OCI-LY7 (cell line): ENCODE results near the gene AGBL4. TPM values are rescaled to one million over a fixed set of nuclear protein-coding genes. Genes with fewer than 3 reads are reported as not detected.

Experiments used
- BruUV-seq: library from RNA; stranded (reverse); fragments of 400-500 nt; replicated peaks from 2 replicates; lab custom pipeline; 2021; lab: Mats Ljungman, UMichigan
- CTCF ChIA-PET: fragments of 300-600 bp; sonication (Branson Sonifier 250); formaldehyde crosslinking; loops from one replicate; lab custom pipeline; 2022; ENCODE audit warnings: antibody characterized with exemption; ENCODE audit not compliant: unreplicated experiment; lab: Charles Lee
- POLR2A ChIA-PET: fragments of 300-600 bp; sonication (Branson Sonifier 250); formaldehyde crosslinking; loops from one replicate; lab custom pipeline; 2022; ENCODE audit warnings: antibody characterized with exemption; lab: Charles Lee
- DNase-seq: peaks from one replicate; pipeline ENCODE4 v3.0.0-alpha.2; 2015; ENCODE audit warnings: low spot score
- H2AFZ ChIP-seq: fragments of 200-600 bp; sonication (generic), shearing (Covaris generic); 2 replicates; pipeline ENCODE4 v1.6.1; 2014; ENCODE audit warnings: mild to moderate bottlenecking, antibody characterized with exemption, low read length, moderate library complexity
- H3K27ac ChIP-seq: fragments of 200-600 bp; sonication (generic); 2 replicates; pipeline ENCODE4 v1.5.1; 2014; ENCODE audit warnings: mixed run types, low read depth, mild to moderate bottlenecking, moderate library complexity, low read length, inconsistent platforms; ENCODE audit not compliant: poor library complexity, severe bottlenecking
- H3K36me3 ChIP-seq: fragments of 200-600 bp; sonication (generic); 2 replicates; pipeline ENCODE4 v1.6.1; 2014; ENCODE audit warnings: mild to moderate bottlenecking, antibody characterized with exemption, low read length, moderate library complexity, mixed read lengths; ENCODE audit not compliant: insufficient read depth
- H3K4me1 ChIP-seq: fragments of 200-600 bp; sonication (generic); 2 replicates; pipeline ENCODE4 v1.5.1; 2014; ENCODE audit warnings: mild to moderate bottlenecking, low read length; ENCODE audit not compliant: insufficient read depth, poor library complexity, severe bottlenecking
- H3K4me2 ChIP-seq: fragments of 200-600 bp; sonication (generic); 2 replicates; pipeline ENCODE4 v1.6.1; 2014; ENCODE audit warnings: mild to moderate bottlenecking, low read length
- H3K4me3 ChIP-seq: fragments of 200-600 bp; sonication (generic); 2 replicates; pipeline ENCODE4 v1.5.1; 2014; ENCODE audit warnings: mild to moderate bottlenecking, low read depth, low read length; ENCODE audit not compliant: poor library complexity, severe bottlenecking
- H3K79me2 ChIP-seq: fragments of 200-600 bp; sonication (generic); 2 replicates; pipeline ENCODE4 v1.6.1; 2016; ENCODE audit warnings: low read depth, mild to moderate bottlenecking, low read length, moderate library complexity, mixed read lengths; ENCODE audit not compliant: insufficient read depth
- H3K9me2 ChIP-seq: fragments of 200-600 bp; sonication (generic); 2 replicates; pipeline ENCODE4 v1.6.1; 2016; ENCODE audit warnings: mild to moderate bottlenecking, low read length, mixed read lengths; ENCODE audit not compliant: insufficient read depth
- H3K9me3 ChIP-seq: fragments of 200-600 bp; sonication (generic); 2 replicates; pipeline ENCODE4 v1.6.1; 2014; ENCODE audit warnings: mild to moderate bottlenecking, mixed run types, low read length, mixed read lengths
- H4K20me1 ChIP-seq: fragments of 200-600 bp; sonication (generic); 2 replicates; pipeline ENCODE4 v1.6.1; 2014; ENCODE audit warnings: mild to moderate bottlenecking, antibody characterized with exemption, low read length, moderate library complexity, mixed read lengths; ENCODE audit not compliant: insufficient read depth
- CTCF ChIP-seq: fragments of 200-600 bp; sonication (generic); conservative IDR thresholded peaks from 2 replicates; pipeline ENCODE4 v1.5.1; 2014; ENCODE audit warnings: mild to moderate bottlenecking, antibody characterized with exemption, low read length, moderate library complexity, mixed read lengths
- EZH2phosphoT487 ChIP-seq: fragments of 200-600 bp; sonication (generic); IDR thresholded peaks from 2 replicates; pipeline ENCODE4 v1.6.1; 2018; ENCODE audit warnings: low read depth, borderline replicate concordance, mild to moderate bottlenecking, mixed run types, antibody characterized with exemption, low read length, moderate library complexity, mixed read lengths
- intact Hi-C: fragments of 100-400 bp; cut with micrococcal nuclease; formaldehyde crosslinking; loops from one replicate; pipeline ENCODE4 v1.10.0; 2022; ENCODE audit not compliant: unreplicated experiment
- total RNA-seq, 2 experiments: library from RNA; depleted of rRNA in 1 of 2; stranded (reverse); fragments of >200 nt in 1 of 2; shearing (Covaris generic) in 1 of 2; gene quantifications; 2 replicates each; pipeline ENCODE4 v1.2.3, GENCODE V29; 2014 to 2022

The AGBL4 gene
- total RNA-seq, 2 experiments from 2014 or later, result not detected

- no peak overlapping the region for H3K4me3 ChIP-seq
- no peaks in the 10 kb centered on the region for H3K9me3 ChIP-seq
- H3K4me1 ChIP-seq, result no peaks in the 10 kb centered on the region
- no peaks in the 10 kb centered on the region for H3K79me2 ChIP-seq
- no peaks in the 10 kb centered on the region for H3K36me3 ChIP-seq
- H3K27ac ChIP-seq, result no peak overlapping the region
- no peaks in the 10 kb centered on the region for H4K20me1 ChIP-seq
- BruUV-seq, result no TSS peak
- H2AFZ ChIP-seq, result no peak overlapping the region
- ChIA-PET POLR2A (no interaction called here), CTCF (no interaction called here)
- H3K9me2 ChIP-seq, result no peaks in the 10 kb centered on the region
- DNase-seq, result no peak
- intact Hi-C loops, result no loop called here
- TF ChIP-seq CTCF (no peak), EZH2phosphoT487 (no peak)
- no peak overlapping the region for H3K4me2 ChIP-seq
These were observed 1053.8 kb downstream of the AGBL4 start for GRCh38 chr1:48969971-48970370.

DNA sequence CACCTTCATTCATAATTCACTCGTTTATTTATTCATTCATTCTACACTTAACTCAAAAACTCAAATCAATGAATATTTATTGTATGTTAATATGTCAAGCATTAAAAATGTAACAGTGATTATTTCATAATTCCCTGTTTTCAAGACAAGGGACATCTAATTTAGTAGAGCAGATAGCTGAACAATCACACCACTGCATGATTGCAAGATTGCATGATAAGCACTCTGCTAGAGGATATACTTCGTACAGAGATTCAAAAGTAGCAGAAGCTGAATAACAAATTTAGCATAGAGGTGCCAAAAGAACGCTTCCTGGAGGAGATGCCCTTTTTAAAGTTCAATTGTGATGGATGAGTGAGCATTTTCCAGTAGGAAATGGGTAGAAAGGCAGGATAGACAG, 1056.4 kb downstream of the AGBL4 start:
- no TSS peak for BruUV-seq
- CTCF ChIA-PET, result no interaction called here

GRCh38 chr1:48966583-48966982, 1057.2 kb downstream of the AGBL4 start:
- no peaks in the 10 kb centered on the region for H4K20me1 ChIP-seq
- intact Hi-C loops, result no loop called here

More for the DNA sequence above, 1056.4 kb downstream of the AGBL4 start:
- H3K9me3 ChIP-seq, result no peaks in the 10 kb centered on the region
- H4K20me1 ChIP-seq, result no peaks in the 10 kb centered on the region
- no peaks in the 10 kb centered on the region for H3K36me3 ChIP-seq
- H3K4me1 ChIP-seq, result no peaks in the 10 kb centered on the region
- no peak overlapping the region for H3K4me2 ChIP-seq
- H2AFZ ChIP-seq, result no peak overlapping the region
- H3K79me2 ChIP-seq, result no peaks in the 10 kb centered on the region
- POLR2A ChIA-PET, result no interaction called here
- H3K27ac ChIP-seq, result no peak overlapping the region
- no peak overlapping the region for H3K4me3 ChIP-seq
- intact Hi-C loops, result no loop called here
- no peaks in the 10 kb centered on the region for H3K9me2 ChIP-seq
- TF ChIP-seq CTCF (no peak), EZH2phosphoT487 (no peak)
- no peak for DNase-seq

More at GRCh38 chr1:48966583-48966982, 1057.2 kb downstream of the AGBL4 start:
- Histone ChIP-seq H3K4me2 (no peak overlapping the region), H3K4me3 (no peak overlapping the region), H3K36me3 (no peaks in the 10 kb centered on the region), H3K79me2 (no peaks in the 10 kb centered on the region), H2AFZ (no peak overlapping the region), H3K9me2 (no peaks in the 10 kb centered on the region), H3K4me1 (no peaks in the 10 kb centered on the region), H3K27ac (no peak overlapping the region), H3K9me3 (no peaks in the 10 kb centered on the region)
- no peak for DNase-seq
- ChIA-PET CTCF (no interaction called here), POLR2A (no interaction called here)
- BruUV-seq, result no TSS peak
- no peak for TF ChIP-seq CTCF
- TF ChIP-seq EZH2phosphoT487, result no peak
